ENCODE results near the gene LIPM. TPM values are rescaled to one million over a fixed set of nuclear protein-coding genes. Genes with fewer than 3 reads are reported as not detected.

LIPM gene
- 0.14 TPM in 1 of 2 replicates, not detected in the other for total RNA-seq

DNA sequence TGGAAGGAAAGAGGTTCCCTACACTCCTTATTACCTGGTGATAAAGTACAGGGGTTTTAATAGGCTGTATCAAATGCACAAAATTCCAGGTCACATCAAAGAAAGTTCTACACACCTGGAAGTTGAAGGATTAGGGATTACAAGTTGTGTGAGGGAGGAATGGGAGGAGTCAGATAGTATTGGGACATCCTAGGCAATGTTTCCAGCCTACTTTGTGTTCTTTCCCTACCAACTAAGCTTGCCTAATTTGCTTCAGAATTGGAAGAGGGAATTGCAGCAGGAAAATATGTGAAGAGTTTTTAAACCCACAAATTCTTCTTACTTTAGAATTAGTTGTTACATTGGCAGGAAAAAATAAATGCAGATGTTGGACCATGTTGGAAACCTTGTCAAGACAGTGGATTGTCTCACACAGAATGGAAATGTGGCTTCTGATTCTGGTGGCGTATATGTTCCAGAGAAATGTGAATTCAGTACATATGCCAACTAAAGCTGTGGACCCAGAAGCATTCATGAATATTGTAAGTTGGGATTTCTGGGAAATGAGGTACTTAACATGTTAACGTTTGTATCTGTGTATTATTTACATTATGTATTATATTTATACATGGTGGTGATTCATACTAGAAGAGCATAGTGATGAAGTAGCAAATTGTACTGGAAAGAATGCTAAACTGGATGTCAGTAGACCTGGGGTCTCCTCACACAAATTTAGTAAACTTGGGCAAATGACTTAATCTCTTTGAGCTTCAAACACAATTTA lies at the start of gene LIPM:
TSS of gene LIPM (plus strand) at position 208 of the 763 bp plus-strand sequence. CDS start at position 375, 167 bp downstream.

GRCh38 chr10:88759366-88760101 lies 43.0 kb upstream of the LIPM start, which contains the start of gene LIPN:
TSS of gene LIPN (plus strand) at chr10:88760020. CDS start at chr10:88761406, 1,386 bp downstream.

DNA sequence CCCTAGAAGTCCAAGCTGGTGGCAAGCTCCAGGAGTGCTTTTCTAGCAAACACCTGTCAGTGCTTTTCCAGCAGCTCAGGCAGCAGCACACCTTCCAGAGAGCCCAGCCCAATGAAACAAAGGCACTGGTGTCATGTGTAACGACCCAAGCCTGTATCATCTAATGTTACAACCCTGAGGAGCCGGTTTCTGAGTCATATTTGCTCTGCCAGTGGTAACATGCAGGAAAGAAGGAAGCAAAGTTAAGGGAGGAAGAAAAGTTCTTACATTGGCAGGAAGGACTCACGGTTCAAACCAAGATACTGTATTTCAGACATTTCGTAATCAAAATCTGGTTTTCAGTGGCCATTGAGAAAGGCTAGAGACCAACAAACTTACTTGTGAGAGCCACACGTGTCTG lies 49.2 kb downstream of the LIPM start, which contains the start of gene ANKRD22:
TSS of gene ANKRD22 (minus strand) at position 139 of the 400 bp plus-strand sequence. CDS start 237 bp downstream, outside the sequence.

Other genes with a start within 250 kb of the LIPM start
- 7.3 and 9.0 TPM in 2 replicates for gene RNLS, start 219.4 kb upstream of the LIPM start, total RNA-seq
- not detected in 2 replicates for gene LIPJ, start 216.0 kb upstream of the LIPM start, total RNA-seq
- gene LIPF, start 138.3 kb upstream of the LIPM start, total RNA-seq: not detected in 2 replicates
- gene LIPK, start 96.5 kb upstream of the LIPM start, total RNA-seq: 1.4 and 1.9 TPM in 2 replicates
- gene LIPN, start 42.7 kb upstream of the LIPM start, total RNA-seq: 0.42 and 0.93 TPM in 2 replicates
- 11.2 and 15.9 TPM in 2 replicates for gene ANKRD22, start 49.1 kb downstream of the LIPM start, total RNA-seq
- gene STAMBPL1, start 77.5 kb downstream of the LIPM start, total RNA-seq: 7.3 and 9.0 TPM in 2 replicates
- gene ACTA2, start 150.0 kb downstream of the LIPM start, total RNA-seq: 19.7 and 20.5 TPM in 2 replicates
- gene FAS, start 188.1 kb downstream of the LIPM start, total RNA-seq: 13.7 and 16.3 TPM in 2 replicates

Data from airway epithelial cell (primary cell).